RCC 7860 (cell line): Measurements from ENCODE around the gene AGTPBP1.

Source experiments
- DNase-seq: peaks from one replicate; pipeline ENCODE4 v3.0.0-alpha.2; 2015; ENCODE audit warnings: low spot score
- FAIRE-seq: peaks from 2 replicates; lab custom pipeline; 2012; peaks lifted over from hg19 to GRCh38; lab: Jason Lieb, UNC

The AGTPBP1 gene

GRCh38 chr9:85505612-85506011 lies 236.1 kb downstream of the AGTPBP1 start:
- no peak for FAIRE-seq

GRCh38 chr9:85502815-85503655 lies 238.7 kb downstream of the AGTPBP1 start:
- DNase-seq, result no peak
- no peak for FAIRE-seq

More at GRCh38 chr9:85505612-85506011, 236.1 kb downstream of the AGTPBP1 start:
- no peak for DNase-seq

GRCh38 chr9:85501882-85502281 lies 239.9 kb downstream of the AGTPBP1 start:
- DNase-seq (no peak), FAIRE-seq (no peak)

GRCh38 chr9:85501456-85501855 lies 240.3 kb downstream of the AGTPBP1 start:
- no peak for DNase-seq
- no peak for FAIRE-seq
